ENCODE data around the gene SLC37A1.

- TF ChIP-seq CBX2 (IDR thresholded peaks at IDR 0.05; ENCODE audit: low read depth, low read length) = no peak
- no peak for TF ChIP-seq CBX2 (CRISPR knock-in tag; IDR thresholded peaks at IDR 0.05; ENCODE audit: low read depth)
- no peak for TF ChIP-seq CHD2 (IDR thresholded peaks at IDR 0.05; ENCODE audit: low read depth, low read length)
- no peak for TF ChIP-seq ZFX (CRISPR knock-in tag; IDR thresholded peaks at IDR 0.05; ENCODE audit: low read depth)
- no peak for TF ChIP-seq TAF1 (CRISPR knock-in tag; IDR thresholded peaks at IDR 0.05)
- no peak for TF ChIP-seq MTA3 (CRISPR knock-in tag; IDR thresholded peaks at IDR 0.05)
- TF ChIP-seq ZNF687 (CRISPR knock-in tag; IDR thresholded peaks at IDR 0.05) = no peak
- TF ChIP-seq, protein P1, sequence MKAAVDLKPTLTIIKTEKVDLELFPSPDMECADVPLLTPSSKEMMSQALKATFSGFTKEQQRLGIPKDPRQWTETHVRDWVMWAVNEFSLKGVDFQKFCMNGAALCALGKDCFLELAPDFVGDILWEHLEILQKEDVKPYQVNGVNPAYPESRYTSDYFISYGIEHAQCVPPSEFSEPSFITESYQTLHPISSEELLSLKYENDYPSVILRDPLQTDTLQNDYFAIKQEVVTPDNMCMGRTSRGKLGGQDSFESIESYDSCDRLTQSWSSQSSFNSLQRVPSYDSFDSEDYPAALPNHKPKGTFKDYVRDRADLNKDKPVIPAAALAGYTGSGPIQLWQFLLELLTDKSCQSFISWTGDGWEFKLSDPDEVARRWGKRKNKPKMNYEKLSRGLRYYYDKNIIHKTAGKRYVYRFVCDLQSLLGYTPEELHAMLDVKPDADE (CRISPR knock-in tag; IDR thresholded peaks at IDR 0.05) = no peak
- no peak for TF ChIP-seq SMAD1 (CRISPR knock-in tag; IDR thresholded peaks at IDR 0.05; ENCODE audit: borderline replicate concordance, low read depth)
- TF ChIP-seq, protein P2, sequence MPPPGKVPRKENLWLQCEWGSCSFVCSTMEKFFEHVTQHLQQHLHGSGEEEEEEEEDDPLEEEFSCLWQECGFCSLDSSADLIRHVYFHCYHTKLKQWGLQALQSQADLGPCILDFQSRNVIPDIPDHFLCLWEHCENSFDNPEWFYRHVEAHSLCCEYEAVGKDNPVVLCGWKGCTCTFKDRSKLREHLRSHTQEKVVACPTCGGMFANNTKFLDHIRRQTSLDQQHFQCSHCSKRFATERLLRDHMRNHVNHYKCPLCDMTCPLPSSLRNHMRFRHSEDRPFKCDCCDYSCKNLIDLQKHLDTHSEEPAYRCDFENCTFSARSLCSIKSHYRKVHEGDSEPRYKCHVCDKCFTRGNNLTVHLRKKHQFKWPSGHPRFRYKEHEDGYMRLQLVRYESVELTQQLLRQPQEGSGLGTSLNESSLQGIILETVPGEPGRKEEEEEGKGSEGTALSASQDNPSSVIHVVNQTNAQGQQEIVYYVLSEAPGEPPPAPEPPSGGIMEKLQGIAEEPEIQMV (CRISPR knock-in tag; IDR thresholded peaks at IDR 0.05; ENCODE audit: low read depth) = no peak
- no peak for TF ChIP-seq MTF2 (CRISPR knock-in tag; IDR thresholded peaks at IDR 0.05; ENCODE audit: borderline replicate concordance)
- TF ChIP-seq ZNF207 (IDR thresholded peaks at IDR 0.05; ENCODE audit: borderline replicate concordance) = no peak
- no peak for TF ChIP-seq POLR2AphosphoS5 (IDR thresholded peaks at IDR 0.05; ENCODE audit: low read depth, low read length)
- TF ChIP-seq, protein P3, sequence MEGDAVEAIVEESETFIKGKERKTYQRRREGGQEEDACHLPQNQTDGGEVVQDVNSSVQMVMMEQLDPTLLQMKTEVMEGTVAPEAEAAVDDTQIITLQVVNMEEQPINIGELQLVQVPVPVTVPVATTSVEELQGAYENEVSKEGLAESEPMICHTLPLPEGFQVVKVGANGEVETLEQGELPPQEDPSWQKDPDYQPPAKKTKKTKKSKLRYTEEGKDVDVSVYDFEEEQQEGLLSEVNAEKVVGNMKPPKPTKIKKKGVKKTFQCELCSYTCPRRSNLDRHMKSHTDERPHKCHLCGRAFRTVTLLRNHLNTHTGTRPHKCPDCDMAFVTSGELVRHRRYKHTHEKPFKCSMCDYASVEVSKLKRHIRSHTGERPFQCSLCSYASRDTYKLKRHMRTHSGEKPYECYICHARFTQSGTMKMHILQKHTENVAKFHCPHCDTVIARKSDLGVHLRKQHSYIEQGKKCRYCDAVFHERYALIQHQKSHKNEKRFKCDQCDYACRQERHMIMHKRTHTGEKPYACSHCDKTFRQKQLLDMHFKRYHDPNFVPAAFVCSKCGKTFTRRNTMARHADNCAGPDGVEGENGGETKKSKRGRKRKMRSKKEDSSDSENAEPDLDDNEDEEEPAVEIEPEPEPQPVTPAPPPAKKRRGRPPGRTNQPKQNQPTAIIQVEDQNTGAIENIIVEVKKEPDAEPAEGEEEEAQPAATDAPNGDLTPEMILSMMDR (CRISPR knock-in tag; IDR thresholded peaks at IDR 0.05) = no peak
- no peak for TF ChIP-seq ZNF232 (CRISPR knock-in tag; IDR thresholded peaks at IDR 0.05; ENCODE audit: borderline replicate concordance)
These were observed 11.5 kb downstream of the SLC37A1 start for GRCh38 chr21:42525029-42525581.

All from HepG2 (cell line).